Activated B cell treated with CpG ODN at 0.5 μM for 24 hours (primary cell): ENCODE results near the gene MAP7D1. TPM values are rescaled to one million over a fixed set of nuclear protein-coding genes. Genes with fewer than 3 reads are reported as not detected.
A peak's percentile ranks its signal among the peaks of the same experiment; 100 is the strongest.
"Not testable (repeated sequence)": the region's sequence is repeated elsewhere in the genome, so short reads cannot be mapped to it uniquely, and the experiment has no call there.

Experiments used
- ATAC-seq: fragments of 200-7000 bp; cut with Tn5 transposase; one replicate; pipeline ENCODE4 v1.10.0; 2021; ENCODE audit warnings: low read depth, mild to moderate bottlenecking, moderate library complexity
- CTCF ChIA-PET: fragments of 350-600 bp; sonication (Branson Sonifier 250); formaldehyde crosslinking; loops from one replicate; lab custom pipeline; 2021; ENCODE audit warnings: antibody characterized with exemption; lab: Charles Lee
- POLR2A ChIA-PET: fragments of 350-600 bp; sonication (Branson Sonifier 250); formaldehyde crosslinking; loops from one replicate; lab custom pipeline; 2021; ENCODE audit warnings: antibody characterized with exemption; lab: Charles Lee
- DNase-seq: peaks from one replicate; pipeline ENCODE4 v3.0.0; 2022
- H3K27ac Mint-ChIP-seq: one replicate; pipeline ENCODE4 v1.8.0; 2020; ENCODE audit warnings: mixed read lengths
- H3K27me3 Mint-ChIP-seq: one replicate; pipeline ENCODE4 v1.8.0; 2021; ENCODE audit warnings: mixed read lengths
- H3K36me3 Mint-ChIP-seq: one replicate; pipeline ENCODE4 v1.8.0; 2021; ENCODE audit warnings: low read depth, mixed read lengths
- H3K4me1 Mint-ChIP-seq: one replicate; pipeline ENCODE4 v1.8.0; 2021; ENCODE audit warnings: mixed read lengths
- H3K4me3 Mint-ChIP-seq: one replicate; pipeline ENCODE4 v1.8.0; 2020; ENCODE audit warnings: mild to moderate bottlenecking, mixed read lengths
- H3K9me3 Mint-ChIP-seq: one replicate; pipeline ENCODE4 v1.8.0; 2020; ENCODE audit warnings: mixed read lengths
- CTCF ChIP-seq: fragments of 200-600 bp; IDR thresholded peaks from one replicate; pipeline ENCODE4 v1.8.0; 2022; ENCODE audit warnings: antibody characterized with exemption, mild to moderate bottlenecking
- intact Hi-C: fragments of 100-400 bp; cut with micrococcal nuclease; formaldehyde crosslinking; loops from one replicate; pipeline ENCODE4 v1.15.1; 2024
- total RNA-seq: library from RNA; stranded (reverse); gene quantifications from 2 replicates; pipeline ENCODE4 v1.2.3, GENCODE V29; 2022

Gene MAP7D1
- total RNA-seq, 1 donor from 2014 or later, result 59.9 TPM

DNA sequence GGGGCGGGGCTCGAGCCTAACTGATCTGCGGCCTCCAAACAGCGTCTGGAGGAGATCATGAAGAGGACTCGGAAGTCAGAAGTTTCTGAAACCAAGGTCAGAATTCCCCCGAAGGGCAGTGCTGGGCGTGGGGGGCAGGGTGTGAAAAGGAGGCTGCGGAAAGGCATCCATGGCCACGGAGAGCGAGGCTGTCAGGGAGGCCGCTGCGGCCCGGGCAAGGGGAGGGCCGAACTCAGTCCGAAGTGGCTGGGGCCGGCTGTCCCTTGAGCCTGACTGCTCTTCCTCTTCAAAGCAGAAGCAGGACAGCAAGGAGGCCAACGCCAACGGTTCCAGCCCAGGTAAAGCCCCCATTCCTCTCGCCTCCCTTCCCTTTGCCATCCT, 23.2 kb downstream of the MAP7D1 start:
- Mint-ChIP-seq H3K4me1 (peaks cover 13% of the 10 kb centered on the region), H3K27me3 (no peaks in the 10 kb centered on the region), H3K4me3 (no peak overlapping the region), H3K36me3 (peaks cover 64% of the 10 kb centered on the region), H3K27ac (no peak overlapping the region), H3K9me3 (no peaks in the 10 kb centered on the region)
- no peak for ATAC-seq
- DNase-seq, result no peak
- ChIA-PET CTCF (no interaction called here), POLR2A (no interaction called here)
- no peak for TF ChIP-seq CTCF
- intact Hi-C loops, result no loop called here

GRCh38 chr1:36182734-36183133, 26.8 kb downstream of the MAP7D1 start:
- DNase-seq (no peak), ATAC-seq (no peak)
- H3K36me3 Mint-ChIP-seq, result peaks cover 36% of the 10 kb centered on the region
- H3K4me1 Mint-ChIP-seq, result no peaks in the 10 kb centered on the region
- POLR2A ChIA-PET, result no interaction called here
- CTCF ChIA-PET, result interaction anchor here (0.7 to 1.3 kb wide), 2 partner anchors 34 to 103 kb away, joined by 3 read pairs; partner anchors contain the start of gene TRAPPC3
- intact Hi-C loops, result no loop called here
- H3K4me3 Mint-ChIP-seq, result no peak overlapping the region
- no peak for TF ChIP-seq CTCF
- H3K27ac Mint-ChIP-seq, result no peak overlapping the region
- no peaks in the 10 kb centered on the region for H3K27me3 Mint-ChIP-seq
- no peaks in the 10 kb centered on the region for H3K9me3 Mint-ChIP-seq

DNA sequence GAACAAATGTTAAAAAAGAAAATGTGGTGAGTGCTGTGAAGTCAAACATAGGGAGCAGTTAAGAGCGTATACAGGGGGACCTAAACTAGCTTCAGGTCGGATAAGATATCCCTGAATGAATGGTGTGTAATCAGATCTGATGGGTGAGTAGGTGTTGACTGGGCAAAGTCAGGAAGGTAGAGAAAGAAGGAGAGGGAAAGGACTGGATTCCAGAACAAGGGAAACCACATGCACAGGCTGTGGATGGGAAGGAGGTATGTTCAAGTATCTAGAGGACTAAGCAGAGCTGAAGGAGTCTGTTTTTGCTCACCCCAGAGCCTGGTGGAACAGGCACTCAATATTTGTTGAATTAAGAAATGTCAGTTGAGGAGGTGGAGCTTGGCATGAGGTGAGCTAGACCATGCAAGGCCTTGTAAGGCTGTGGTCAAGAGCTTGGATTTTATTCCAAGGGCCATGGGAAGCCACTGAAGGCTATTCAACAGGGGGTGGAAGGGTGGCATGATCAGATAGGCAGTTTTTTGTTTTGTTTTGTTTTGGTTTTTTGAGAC, 27.4 kb downstream of the MAP7D1 start:
- Mint-ChIP-seq H3K4me3 (no peak overlapping the region), H3K27ac (no peak overlapping the region), H3K9me3 (no peaks in the 10 kb centered on the region), H3K4me1 (peaks cover 3% of the 10 kb centered on the region), H3K36me3 (peaks cover 31% of the 10 kb centered on the region), H3K27me3 (no peaks in the 10 kb centered on the region)
- CTCF ChIA-PET, result interaction anchor here (0.7 to 1.3 kb wide), 2 partner anchors 34 to 102 kb away, joined by 3 read pairs; partner anchors contain the start of gene TRAPPC3
- ATAC-seq (no peak), DNase-seq (no peak)
- TF ChIP-seq CTCF, result no peak
- intact Hi-C loops, result no loop called here
- POLR2A ChIA-PET, result interaction anchor here (0.6 kb wide), 1 partner anchor 46 kb away, joined by 4 read pairs; no protein-coding TSS in a partner anchor

- ATAC-seq, result peak; percentile 99
- peak; percentile 58 for DNase-seq
- POLR2A ChIA-PET, result interaction anchor here (0.6 to 3.2 kb wide), 7 partner anchors 28 to 94 kb away, joined by 3 to 54 read pairs (median 5); partner anchors contain the start of genes MAP7D1, THRAP3 and TRAPPC3
- Mint-ChIP-seq H3K4me3 (no peak overlapping the region), H3K36me3 (no peaks in the 10 kb centered on the region), H3K27ac (no peak overlapping the region), H3K4me1 (peaks cover 3% of the 10 kb centered on the region), H3K9me3 (no peaks in the 10 kb centered on the region), H3K27me3 (no peaks in the 10 kb centered on the region)
- no peak for TF ChIP-seq CTCF
- CTCF ChIA-PET, result interaction anchor here (0.7 to 5.2 kb wide), 22 partner anchors 13 to 199 kb away, joined by 3 to 115 read pairs (median 5); partner anchors contain the start of genes MAP7D1, THRAP3 and TRAPPC3
- intact Hi-C loops, result loop anchor here (1.0 to 2.0 kb wide), 5 partner anchors 36 to 233 kb away; partner anchors contain the start of genes THRAP3 and TRAPPC3
These were observed 32.0 kb downstream of the MAP7D1 start for GRCh38 chr1:36187800-36188593.

DNA sequence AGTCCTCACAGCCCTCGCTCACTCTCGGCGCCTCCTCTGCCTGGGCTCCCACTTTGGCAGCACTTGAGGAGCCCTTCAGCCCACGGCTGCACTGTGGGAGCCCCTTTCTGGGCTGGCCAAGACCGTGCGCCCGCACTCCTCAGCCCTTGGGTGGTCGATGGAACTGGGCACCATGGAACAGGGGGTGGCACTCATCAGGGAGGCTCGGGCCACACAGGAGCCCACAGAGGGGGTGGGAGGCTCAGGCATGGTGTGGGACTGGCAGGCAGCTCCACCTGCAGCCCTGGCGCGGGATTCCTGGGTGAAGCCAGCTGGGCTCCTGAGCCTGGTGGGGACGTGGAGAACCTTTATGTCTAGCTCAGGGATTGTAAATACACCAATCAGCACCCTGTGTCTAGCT, 40.8 kb downstream of the MAP7D1 start:
- ATAC-seq, H3K36me3 Mint-ChIP-seq, DNase-seq, H3K9me3 Mint-ChIP-seq, H3K27me3 Mint-ChIP-seq, intact Hi-C loops, H3K4me3 Mint-ChIP-seq, H3K27ac Mint-ChIP-seq, CTCF ChIA-PET: not testable (repeated sequence)
- peaks cover 11% of the 10 kb centered on the region for H3K4me1 Mint-ChIP-seq
- POLR2A ChIA-PET, result interaction anchor here (0.5 to 0.7 kb wide), 3 partner anchors 28 to 957 kb away, joined by 3 to 5 read pairs (median 4); no protein-coding TSS in a partner anchor
